ENCODE data around the gene SLC35F4. TPM values are rescaled to one million over a fixed set of nuclear protein-coding genes. Genes with fewer than 3 reads are reported as not detected.
A peak's percentile ranks its signal among the peaks of the same experiment; 100 is the strongest.
"Not testable (repeated sequence)": the region's sequence is repeated elsewhere in the genome, so short reads cannot be mapped to it uniquely, and the experiment has no call there.

The SLC35F4 gene
- total RNA-seq, 1 donor from 2014 or later: not detected

DNA sequence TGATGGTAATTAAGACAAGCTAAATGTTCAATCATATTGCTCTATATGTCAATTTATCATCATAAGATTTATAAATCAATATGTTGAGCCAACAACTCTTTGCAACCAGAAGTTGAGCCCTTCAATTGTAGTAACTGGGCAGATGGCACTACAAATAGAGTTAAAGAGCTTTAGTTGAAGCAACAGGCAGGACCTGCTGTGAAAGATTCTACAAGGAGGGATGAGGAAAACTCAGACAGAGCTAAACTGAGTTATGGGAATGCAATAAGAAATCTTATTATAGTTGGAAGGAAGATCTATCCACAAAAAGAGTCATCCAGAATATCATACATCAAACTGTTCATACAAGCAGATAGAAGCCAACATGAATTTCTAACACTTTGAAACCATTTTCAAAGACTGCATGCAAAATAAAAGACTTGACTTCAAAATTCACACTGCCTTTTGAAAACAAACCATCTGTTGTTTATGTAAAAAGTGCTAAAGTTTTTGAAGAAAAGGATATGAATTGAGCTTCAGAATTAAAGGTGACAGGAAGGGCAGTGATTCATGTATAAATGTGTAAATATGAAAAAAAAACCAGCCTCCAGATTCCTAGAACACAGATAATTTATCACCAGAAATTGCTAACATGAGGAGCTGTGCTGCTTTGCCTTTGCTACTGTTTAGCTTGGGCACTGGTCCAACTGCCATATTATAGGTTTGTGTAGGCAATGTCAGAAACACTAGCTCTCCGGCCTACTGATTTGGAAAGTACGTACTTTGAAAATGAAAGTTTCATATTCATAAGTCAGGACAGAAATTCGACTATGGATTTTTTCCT lies 133.2 kb downstream of the SLC35F4 start:
- Histone ChIP-seq H3K36me3 (no peaks in the 10 kb centered on the region), H3K4me3 (no peak overlapping the region), H3K4me1 (no peaks in the 10 kb centered on the region), H3K27ac (no peak overlapping the region), H3K27me3 (ENCODE audit: low read depth) (no peaks in the 10 kb centered on the region), H3K9me3 (no peaks in the 10 kb centered on the region)
- ATAC-seq (no peak), DNase-seq (no peak)
- TF ChIP-seq, protein P1, sequence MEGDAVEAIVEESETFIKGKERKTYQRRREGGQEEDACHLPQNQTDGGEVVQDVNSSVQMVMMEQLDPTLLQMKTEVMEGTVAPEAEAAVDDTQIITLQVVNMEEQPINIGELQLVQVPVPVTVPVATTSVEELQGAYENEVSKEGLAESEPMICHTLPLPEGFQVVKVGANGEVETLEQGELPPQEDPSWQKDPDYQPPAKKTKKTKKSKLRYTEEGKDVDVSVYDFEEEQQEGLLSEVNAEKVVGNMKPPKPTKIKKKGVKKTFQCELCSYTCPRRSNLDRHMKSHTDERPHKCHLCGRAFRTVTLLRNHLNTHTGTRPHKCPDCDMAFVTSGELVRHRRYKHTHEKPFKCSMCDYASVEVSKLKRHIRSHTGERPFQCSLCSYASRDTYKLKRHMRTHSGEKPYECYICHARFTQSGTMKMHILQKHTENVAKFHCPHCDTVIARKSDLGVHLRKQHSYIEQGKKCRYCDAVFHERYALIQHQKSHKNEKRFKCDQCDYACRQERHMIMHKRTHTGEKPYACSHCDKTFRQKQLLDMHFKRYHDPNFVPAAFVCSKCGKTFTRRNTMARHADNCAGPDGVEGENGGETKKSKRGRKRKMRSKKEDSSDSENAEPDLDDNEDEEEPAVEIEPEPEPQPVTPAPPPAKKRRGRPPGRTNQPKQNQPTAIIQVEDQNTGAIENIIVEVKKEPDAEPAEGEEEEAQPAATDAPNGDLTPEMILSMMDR (IDR thresholded peaks at IDR 0.05): no peak
- intact Hi-C loops (cut with DNase I): no loop called here

DNA sequence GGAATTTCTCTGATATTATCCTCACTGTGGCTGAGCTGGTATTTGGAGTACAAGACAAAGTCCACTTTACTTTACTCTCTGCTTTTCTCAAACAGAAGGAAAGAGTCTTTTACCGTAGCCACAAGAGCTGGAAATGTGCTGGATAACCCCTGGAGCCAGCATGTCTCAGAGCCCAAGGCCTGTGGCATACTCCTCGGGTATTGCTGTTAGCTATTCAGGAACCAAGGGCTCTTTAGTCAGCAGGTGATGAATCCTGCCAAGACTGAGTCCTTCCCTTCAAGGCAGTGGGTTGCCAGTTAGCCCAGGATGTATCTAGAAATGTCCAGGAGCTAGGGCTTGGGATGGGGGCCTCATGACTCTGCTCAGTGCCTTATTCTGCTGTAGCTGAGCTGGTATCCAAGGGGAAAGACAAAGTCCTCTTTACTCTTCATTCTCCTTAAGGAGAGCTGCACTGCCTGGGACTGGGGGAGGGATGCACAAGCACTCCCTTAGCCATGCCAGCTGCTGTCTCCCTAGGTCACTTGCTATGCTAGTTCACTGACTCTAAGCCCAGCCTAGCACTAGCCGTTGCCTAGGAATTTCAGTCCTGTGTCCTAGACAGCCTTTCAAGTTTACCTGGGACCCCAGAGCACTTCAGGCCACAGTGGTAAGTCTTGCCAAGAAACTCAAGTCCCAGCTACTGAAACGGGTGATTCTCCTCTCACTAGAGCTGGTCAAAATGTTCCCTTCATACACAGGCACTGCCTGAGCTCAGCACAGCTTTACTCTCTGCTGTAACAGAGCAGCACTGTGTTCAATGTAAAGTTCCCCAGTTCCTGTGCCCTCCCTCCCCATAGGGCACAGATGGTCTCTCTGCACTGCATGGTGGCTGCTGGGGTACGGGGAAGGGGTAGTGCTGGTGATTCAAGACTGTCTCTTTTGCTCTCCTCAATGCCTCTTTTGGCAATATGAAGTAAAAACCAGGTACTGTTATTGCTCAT lies 136.4 kb downstream of the SLC35F4 start:
- no peaks in the 10 kb centered on the region for H3K9me3 ChIP-seq

DNA sequence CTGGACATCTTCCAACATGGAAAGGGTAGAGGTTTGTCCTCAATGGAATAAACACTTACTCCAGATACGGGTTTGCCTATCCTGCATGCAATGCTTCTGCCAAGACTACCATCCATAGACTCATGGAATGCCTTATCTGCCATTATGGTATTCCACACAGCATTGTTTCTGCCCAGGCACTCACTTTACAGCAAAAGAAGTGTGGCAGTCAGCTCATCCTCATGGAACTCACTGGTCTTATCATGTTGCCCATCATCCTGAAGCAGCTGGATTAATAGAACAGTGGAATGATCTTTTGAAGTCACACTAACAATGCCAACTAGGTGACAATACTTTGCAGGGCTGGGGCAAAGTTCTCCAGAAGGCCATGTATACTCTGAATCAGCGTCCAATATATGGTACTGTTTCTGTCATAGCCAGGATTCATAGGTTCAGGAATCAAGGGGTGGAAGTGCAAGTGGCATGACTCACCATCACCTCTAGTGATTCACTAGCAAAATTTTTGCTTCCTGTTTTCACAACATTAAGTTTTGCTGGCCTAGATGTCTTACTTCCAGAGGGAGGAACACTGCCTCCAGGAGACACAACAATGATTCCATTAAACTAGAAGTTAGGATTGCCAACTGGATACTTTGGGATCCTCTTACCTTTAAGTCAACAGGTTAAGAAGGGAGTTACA lies 140.4 kb downstream of the SLC35F4 start:
- Histone ChIP-seq H3K4me3 (no peak overlapping the region), H3K36me3 (no peaks in the 10 kb centered on the region), H3K9me3 (no peaks in the 10 kb centered on the region), H3K27me3 (ENCODE audit: low read depth) (no peaks in the 10 kb centered on the region), H3K27ac (no peak overlapping the region), H3K4me1 (no peaks in the 10 kb centered on the region)
- DNase-seq: no peak
- TF ChIP-seq, protein P1 (IDR thresholded peaks at IDR 0.05): no peak
- intact Hi-C loops (cut with DNase I): no loop called here
- no peak for ATAC-seq

More for the DNA sequence above, 136.4 kb downstream of the SLC35F4 start:
- H3K27ac ChIP-seq: no peak overlapping the region
- H3K4me3 ChIP-seq: no peak overlapping the region
- ATAC-seq (no peak), DNase-seq (no peak)
- no peaks in the 10 kb centered on the region for H3K27me3 ChIP-seq (ENCODE audit: low read depth)
- intact Hi-C loops (cut with DNase I): no loop called here
- no peaks in the 10 kb centered on the region for H3K36me3 ChIP-seq
- no peaks in the 10 kb centered on the region for H3K4me1 ChIP-seq
- TF ChIP-seq, protein P1 (IDR thresholded peaks at IDR 0.05): no peak

DNA sequence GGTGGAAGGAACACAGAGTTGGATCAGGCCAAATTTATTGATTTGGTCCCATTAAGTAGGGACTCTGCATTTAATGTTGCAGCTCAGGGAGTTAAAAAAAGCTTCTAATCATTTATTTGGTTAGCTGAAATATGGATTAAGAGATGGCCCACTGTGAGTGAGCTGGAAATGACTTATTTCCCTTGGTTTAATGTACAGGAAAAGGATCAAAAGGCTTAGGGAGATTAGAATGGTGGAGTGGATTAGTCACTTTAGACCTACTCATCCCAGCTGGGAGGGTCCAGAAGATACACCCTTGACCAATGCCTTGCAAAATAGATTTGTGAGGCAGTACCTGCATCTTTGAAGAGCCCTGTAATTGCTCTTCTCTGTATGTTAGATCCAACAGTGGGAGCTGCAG lies 143.8 kb downstream of the SLC35F4 start:
- H3K4me3 ChIP-seq; ATAC-seq; H3K27ac ChIP-seq; H3K36me3 ChIP-seq; intact Hi-C loops (cut with DNase I); H3K9me3 ChIP-seq; DNase-seq; H3K4me1 ChIP-seq; H3K27me3 ChIP-seq (ENCODE audit: low read depth): not testable (repeated sequence)

DNA sequence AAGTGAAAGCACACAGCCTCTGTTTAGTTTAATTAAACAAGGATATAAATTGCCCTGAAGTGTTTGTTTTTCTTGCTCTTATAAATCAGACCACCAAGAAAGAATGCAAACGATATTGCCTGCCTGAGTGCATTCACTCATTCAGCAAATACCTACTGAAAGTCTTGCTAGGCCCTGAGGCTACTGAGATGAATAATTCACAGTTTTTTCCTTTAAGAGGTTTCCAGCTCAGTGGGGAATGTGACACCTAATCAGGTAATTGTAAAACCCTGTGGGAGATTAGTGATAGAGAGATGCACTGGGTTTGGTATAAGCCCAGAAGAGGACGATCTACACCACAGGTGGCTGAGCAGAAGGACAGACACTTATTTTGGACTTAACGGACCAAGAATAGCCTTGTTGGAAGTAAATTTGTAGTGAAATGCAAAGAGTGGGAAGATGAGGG lies 151.4 kb downstream of the SLC35F4 start:
- intact Hi-C loops (cut with DNase I): no loop called here
- peak in 1 of 2 donors; percentile 71 for ATAC-seq
- Histone ChIP-seq H3K27me3 (ENCODE audit: low read depth) (no peaks in the 10 kb centered on the region), H3K27ac (no peak overlapping the region), H3K9me3 (peaks cover 6% of the 10 kb centered on the region), H3K4me1 (peaks cover 5% of the 10 kb centered on the region), H3K36me3 (no peaks in the 10 kb centered on the region), H3K4me3 (no peak overlapping the region)
- no peak for DNase-seq
- TF ChIP-seq, protein P1 (IDR thresholded peaks at IDR 0.05): no peak

Measured in lower lobe of right lung (tissue), 2 donors.